ENCODE data around the gene DDX39A.
A peak's percentile ranks its signal among the peaks of the same experiment; 100 is the strongest.
"Not testable (repeated sequence)": the region's sequence is repeated elsewhere in the genome, so short reads cannot be mapped to it uniquely, and the experiment has no call there.

The DDX39A gene

DNA sequence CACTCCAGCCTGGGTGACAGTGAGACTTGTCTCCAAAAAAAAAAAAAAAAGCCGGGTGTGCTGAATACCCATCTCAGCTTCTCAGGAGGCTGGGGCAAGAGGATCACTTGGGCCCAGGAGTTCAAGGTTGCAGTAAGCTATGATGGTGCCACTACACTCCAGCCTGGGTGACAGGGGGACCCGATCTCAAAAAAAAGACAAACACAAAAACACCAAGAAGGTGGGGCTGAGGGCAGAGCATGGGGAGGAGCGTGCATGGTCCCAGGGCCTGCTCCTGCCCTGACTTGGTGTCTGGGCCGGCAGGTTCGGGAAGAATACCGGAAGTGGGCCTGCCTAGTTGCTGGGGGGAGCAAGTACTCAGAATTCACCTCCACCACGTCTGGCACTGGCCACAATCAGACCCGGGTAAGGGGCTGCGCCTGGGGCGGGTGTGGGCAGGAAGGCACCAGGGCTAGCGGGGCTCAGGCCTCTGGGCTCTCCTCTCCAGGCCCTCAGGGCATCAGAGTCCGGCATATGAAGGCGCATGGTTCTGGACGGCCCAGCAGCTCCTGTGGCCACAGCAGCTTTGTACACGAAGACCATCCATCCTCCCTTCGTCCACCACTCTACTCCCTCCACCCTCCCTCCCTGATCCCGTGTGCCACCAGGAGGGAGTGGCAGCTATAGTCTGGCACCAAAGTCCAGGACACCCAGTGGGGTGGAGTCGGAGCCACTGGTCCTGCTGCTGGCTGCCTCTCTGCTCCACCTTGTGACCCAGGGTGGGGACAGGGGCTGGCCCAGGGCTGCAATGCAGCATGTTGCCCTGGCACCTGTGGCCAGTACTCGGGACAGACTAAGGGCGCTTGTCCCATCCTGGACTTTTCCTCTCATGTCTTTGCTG, 11.3 kb downstream of the DDX39A start:
- DNase-seq: peak; percentile 15

DNA sequence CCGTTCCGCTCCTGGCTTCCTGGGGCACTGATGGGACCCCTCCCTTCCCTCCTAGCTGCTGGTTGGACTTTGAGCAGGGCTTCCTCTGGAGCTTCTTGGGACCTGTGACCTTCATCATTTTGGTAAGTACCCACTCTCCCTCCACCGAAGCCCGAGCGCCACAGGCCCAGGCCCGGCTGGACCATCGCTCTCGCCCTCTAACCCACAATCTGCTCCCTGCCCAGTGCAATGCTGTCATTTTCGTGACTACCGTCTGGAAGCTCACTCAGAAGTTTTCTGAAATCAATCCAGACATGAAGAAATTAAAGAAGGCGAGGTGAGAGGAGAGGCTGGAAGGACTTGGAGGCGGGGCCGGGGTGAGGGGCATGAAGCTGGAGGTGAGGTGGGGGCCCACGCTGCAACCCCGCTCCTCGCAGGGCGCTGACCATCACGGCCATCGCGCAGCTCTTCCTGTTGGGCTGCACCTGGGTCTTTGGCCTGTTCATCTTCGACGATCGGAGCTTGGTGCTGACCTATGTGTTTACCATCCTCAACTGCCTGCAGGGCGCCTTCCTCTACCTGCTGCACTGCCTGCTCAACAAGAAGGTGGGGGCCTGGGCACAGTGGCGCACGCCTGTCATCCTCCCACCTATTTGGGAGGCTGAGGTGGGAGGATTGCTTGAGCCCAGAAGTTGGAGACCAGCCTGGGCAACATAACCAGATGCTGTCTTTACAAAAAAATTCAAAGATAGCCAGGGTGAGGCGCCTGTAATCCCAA, 12.3 kb downstream of the DDX39A start:
- DNase-seq: no peak

GRCh38 chr19:14405758-14406644, 13.1 kb downstream of the DDX39A start:
- peak; percentile 89 for DNase-seq

GRCh38 chr19:14405380-14405757, 13.8 kb downstream of the DDX39A start:
- no peak for DNase-seq

GRCh38 chr19:14404312-14404711, 14.8 kb downstream of the DDX39A start:
- no peak for DNase-seq

GRCh38 chr19:14403145-14403930, 15.8 kb downstream of the DDX39A start:
- not testable (repeated sequence) for DNase-seq

GRCh38 chr19:14402332-14403144, 16.6 kb downstream of the DDX39A start:
- no peak for DNase-seq

DNA sequence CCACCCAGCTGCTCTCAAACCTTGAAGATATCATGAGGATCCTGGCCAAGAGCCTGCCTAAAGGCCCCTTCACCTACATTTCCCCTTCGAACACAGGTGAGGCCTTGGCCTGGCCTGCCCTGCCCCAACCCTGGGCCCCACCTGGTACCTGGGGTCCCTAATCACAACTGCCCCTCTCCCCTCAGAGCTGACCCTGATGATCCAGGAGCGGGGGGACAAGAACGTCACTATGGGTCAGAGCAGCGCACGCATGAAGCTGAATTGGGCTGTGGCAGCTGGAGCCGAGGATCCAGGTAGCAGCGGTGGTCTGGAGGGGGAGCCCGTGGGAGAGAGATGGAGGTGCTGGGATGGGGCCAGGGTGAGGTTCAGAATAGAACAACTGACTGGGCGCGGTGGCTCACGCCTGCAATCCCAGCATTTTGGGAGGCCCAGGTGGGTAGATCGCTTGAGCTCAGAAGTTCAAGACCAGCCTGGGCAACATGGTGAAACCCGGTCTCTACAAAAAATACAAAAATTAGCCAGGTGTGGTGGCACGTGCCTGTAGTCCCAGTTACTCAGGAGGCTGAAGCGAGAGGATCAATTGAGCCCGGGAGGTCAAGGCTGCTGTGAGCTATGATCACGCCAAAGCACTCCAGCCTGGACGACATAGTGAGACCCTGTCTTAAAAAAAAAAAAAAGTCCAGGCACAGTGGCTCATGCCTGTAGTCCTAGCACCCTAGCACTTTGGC, 17.5 kb downstream of the DDX39A start:
- DNase-seq: no peak

GRCh38 chr19:14400951-14401431, 18.1 kb downstream of the DDX39A start:
- no peak for DNase-seq

DNA sequence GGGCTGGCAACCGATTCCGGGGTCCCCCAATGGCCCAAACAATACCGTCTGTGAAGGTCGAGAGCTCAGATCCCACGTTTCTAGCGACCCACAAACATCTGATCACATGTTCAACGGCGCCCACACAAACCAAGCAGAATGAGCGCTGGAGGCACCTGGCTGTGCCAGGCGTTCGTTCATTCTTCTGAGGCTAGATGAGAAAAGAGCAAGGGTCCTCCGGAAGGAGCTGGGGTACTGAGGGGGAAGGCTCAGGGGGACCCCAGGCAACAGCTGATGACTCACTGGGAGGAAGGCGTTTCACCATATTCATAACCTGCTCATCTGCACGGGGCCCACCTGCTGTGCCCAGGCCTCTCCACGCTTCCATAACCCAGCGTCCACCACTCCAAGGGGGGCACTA, 22.0 kb downstream of the DDX39A start:
- not testable (repeated sequence) for DNase-seq

GRCh38 chr19:14396730-14397129, 22.4 kb downstream of the DDX39A start:
- not testable (repeated sequence) for DNase-seq

DNA sequence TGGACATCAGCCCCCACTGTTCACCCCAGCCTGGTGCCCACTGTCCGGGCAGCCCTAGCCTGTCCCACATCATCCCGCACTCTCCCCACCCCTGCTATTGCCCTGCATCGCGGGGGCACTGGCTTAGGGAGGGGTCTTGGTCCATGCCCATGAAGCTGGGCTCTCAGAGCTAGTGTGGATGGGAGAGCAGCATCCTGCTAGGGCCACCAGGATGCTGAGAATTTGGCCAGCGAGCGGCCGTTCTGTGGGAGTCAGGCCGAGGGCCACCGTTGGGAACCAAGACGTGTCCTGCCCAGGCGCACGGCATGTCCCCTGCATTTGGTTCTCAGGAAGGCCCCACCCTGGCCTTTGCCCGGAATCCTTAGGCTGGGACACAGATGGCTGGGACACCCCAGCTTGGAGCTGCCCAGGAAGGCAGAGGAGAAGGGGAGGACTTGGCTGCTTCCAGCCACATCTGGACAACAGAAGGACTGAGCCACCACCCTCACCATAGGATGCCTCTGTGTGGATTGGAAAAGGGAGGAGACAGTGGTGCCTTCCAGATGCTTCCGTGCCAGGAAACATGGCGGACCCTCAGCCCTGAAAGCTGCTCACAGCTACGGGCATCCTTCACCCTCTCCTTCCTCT, 23.3 kb downstream of the DDX39A start:
- DNase-seq: no peak

- DNase-seq: no peak
Observed at GRCh38 chr19:14395262-14395661, 23.9 kb downstream of the DDX39A start.

- DNase-seq: no peak
Observed at GRCh38 chr19:14394167-14394566, 25.0 kb downstream of the DDX39A start.

DNA sequence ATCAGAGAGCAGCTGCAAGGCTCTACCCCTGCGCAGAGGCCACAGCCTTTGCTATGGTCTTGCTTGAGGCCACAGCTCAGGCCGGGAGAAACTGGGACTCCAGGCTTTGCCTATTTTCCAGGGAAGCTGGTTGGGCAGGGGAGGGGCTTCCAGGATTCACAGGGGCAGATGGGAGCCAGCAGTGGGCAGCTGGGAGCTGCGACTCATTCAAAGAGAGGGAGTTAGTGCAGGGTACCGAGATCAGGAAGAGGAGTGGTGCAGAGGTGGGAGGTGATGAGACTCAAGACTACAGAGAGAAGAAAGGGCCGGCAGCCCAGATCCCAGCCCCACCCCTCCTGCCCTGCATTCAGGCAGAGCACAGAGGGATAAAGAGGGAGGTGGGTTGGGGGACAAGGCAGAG, 25.8 kb downstream of the DDX39A start:
- DNase-seq: no peak

DNA sequence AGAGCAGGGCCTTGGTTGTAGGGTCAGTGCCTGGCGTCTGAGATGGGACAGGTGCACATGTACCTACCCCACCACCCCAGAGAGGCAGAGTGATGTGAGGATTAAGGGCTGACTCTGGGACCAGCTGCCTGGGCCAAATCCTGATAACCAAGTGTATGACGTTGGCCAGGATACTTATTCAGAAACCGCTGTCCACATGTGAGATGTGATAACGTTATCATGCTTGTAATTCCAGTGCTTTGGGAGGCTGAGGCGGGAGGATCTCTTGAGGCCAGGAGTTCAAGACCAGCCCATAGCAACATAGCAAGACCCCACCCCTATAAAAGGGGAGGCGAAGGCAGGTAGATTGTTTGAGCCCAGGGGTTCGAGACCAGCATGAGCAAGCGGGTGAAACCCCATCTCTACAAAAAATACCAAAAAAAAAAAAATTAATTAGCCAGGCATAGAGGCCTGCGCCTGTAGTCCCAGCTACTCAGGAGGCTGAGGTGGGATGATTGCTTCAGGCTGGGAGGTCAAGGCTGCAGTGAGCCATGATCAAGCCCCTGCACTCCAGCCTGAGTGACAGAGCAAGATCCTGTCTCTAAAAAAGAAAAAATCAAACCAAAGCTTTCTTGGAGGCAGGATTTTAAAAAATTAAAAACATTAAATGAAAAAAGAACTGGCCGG, 27.9 kb downstream of the DDX39A start:
- peak; percentile 76 for DNase-seq

GRCh38 chr19:14390548-14390947, 28.6 kb downstream of the DDX39A start:
- DNase-seq: no peak

DNA sequence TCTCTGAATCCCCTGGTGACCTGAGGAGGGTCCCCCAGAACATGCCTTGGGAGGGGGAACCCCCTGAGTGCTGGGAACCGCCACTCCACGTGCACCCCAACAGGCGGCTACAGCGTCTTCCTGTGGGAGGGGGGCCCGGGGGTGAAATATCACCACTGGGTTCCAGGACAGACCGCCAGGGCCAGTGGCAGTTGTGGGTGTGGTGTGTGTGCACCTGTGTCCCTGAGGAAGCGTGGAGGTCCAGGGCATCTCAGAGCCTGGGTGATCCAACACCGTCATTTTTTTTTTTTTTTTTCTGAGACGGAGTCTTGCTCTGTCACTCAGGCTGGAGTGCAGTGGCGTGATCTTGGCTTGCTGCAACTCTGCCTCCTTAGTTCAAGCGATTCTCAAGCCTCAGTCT, 33.6 kb downstream of the DDX39A start:
- DNase-seq: no peak
